HG03039 (cell line): ENCODE measurements around the gene ZNF28.
"Not testable (repeated sequence)": the region's sequence is repeated elsewhere in the genome, so short reads cannot be mapped to it uniquely, and the experiment has no call there.

ENCODE experiments used
- ATAC-seq: cut with Tn5 transposase; IDR thresholded peaks from one replicate; pipeline ENCODE4 v1.9.1; 2021; ENCODE audit warnings: mild to moderate bottlenecking, moderate library complexity; ENCODE audit not compliant: unreplicated experiment

ZNF28 gene

GRCh38 chr19:52782864-52783263, 38.6 kb downstream of the ZNF28 start:
- not testable (repeated sequence) for ATAC-seq

GRCh38 chr19:52778811-52779210, 42.6 kb downstream of the ZNF28 start:
- no peak for ATAC-seq

GRCh38 chr19:52756447-52756846, 65.0 kb downstream of the ZNF28 start:
- ATAC-seq = not testable (repeated sequence)

- no peak for ATAC-seq
Observed at GRCh38 chr19:52749780-52750179, 71.7 kb downstream of the ZNF28 start.

GRCh38 chr19:52748336-52748950, 73.0 kb downstream of the ZNF28 start:
- ATAC-seq = no peak
